ENCODE measurements around the gene IGF1R.

Gene IGF1R

DNA sequence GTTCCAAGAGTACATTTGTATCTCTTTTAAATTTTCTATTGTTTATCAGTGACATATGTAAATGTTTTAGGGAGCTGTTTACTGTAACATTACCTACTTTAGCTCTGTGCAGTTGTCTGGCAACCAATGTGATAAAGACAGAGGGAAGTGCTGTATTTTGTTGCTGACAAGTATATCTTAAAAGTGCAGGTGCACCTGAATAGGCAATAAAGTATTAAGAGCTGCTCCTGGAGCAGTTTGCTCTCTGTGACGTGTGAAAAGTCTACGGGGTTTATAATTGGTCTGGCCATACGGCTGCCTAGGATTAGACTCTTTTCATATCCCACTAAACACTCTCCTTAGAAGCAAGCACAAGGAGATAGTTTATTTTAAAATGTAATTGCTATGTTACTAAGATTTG is 178.3 kb downstream of the IGF1R start:
- H3K9ac ChIP-seq (ENCODE audit: low read length in 5 of 5), result no peak overlapping the region
- H3K27ac ChIP-seq (ENCODE audit: low read depth, low read length), result no peak overlapping the region

DNA sequence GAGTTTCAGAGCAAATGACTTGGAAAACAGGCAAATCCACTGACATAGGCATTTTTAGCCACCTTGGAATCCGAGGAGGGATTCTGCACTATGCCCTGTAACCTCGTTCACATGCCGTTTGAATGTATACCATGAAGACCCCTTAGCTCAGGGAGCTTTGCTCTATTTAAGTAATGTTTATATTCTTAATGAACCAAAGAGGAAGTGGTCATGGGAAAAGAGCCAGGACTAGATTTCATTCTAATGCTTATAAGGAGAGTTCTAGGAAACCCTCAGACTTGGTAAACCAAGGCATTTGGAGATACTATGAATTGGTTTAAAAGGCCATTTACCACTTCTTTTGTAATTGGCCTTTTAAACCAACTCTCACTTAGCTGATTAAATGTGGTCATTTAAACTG is 178.9 kb downstream of the IGF1R start:
- H3K9me3 ChIP-seq (ENCODE audit: control insufficient read depth in 5 of 5, low read length in 5 of 5), result peaks cover 8 to 58% (median 46%) of the 10 kb centered on the region in 5 donors
- H3K27me3 ChIP-seq (ENCODE audit: control insufficient read depth in 5 of 5, insufficient read depth in 4 of 5, low read length in 5 of 5), result no peaks in the 10 kb centered on the region
- no peak overlapping the region for H3K27ac ChIP-seq (ENCODE audit: low read depth, low read length)
- H3K4me3 ChIP-seq (ENCODE audit: low read depth in 1 of 5, low read length in 5 of 5), result no peak overlapping the region
- H3K9ac ChIP-seq (ENCODE audit: low read length in 5 of 5), result no peak overlapping the region
- H3K36me3 ChIP-seq (ENCODE audit: control insufficient read depth in 5 of 5, insufficient read depth in 5 of 5, low read length in 5 of 5), result no peaks in the 10 kb centered on the region
- no peaks in the 10 kb centered on the region for H3K4me1 ChIP-seq (ENCODE audit: control insufficient read depth in 5 of 5, insufficient read depth in 5 of 5, low read length in 5 of 5)

More for the DNA sequence above, 178.3 kb downstream of the IGF1R start:
- Histone ChIP-seq H3K36me3 (ENCODE audit: control insufficient read depth in 5 of 5, insufficient read depth in 5 of 5, low read length in 5 of 5) (no peaks in the 10 kb centered on the region), H3K27me3 (ENCODE audit: control insufficient read depth in 5 of 5, insufficient read depth in 4 of 5, low read length in 5 of 5) (no peaks in the 10 kb centered on the region), H3K4me3 (ENCODE audit: low read depth in 1 of 5, low read length in 5 of 5) (no peak overlapping the region), H3K4me1 (ENCODE audit: control insufficient read depth in 5 of 5, insufficient read depth in 5 of 5, low read length in 5 of 5) (no peaks in the 10 kb centered on the region), H3K9me3 (ENCODE audit: control insufficient read depth in 5 of 5, low read length in 5 of 5) (peaks cover 8 to 52% (median 42%) of the 10 kb centered on the region in 5 donors)

DNA sequence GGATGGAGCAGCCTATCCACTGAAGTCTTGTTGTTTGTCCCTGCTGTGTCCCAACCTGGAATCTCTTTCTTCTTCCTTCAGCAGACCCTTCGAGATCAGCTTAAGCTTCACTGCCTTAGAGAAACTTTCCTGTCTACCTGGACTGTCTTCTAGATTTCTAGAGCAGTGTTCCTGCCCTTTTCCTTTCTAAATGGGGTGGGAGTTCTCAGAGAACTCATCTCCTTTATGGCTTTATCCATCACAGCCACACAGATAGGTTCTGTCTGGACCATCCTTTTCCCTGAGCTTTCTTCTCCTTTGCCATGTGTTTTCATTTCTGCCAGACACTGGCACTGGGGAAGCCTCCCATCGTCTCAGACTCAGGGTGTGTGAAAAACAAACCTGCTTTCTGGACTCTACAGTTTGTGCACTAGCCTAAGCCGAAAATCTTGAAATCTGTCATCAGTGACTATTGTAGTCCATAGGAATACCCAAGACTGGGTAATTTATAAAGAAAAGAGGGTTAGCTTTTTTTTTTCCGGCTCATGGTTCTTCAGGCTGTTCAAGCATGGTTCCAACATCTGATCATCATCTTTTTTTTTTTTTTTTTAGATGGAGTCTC is 181.8 kb downstream of the IGF1R start:
- Histone ChIP-seq H3K27me3 (ENCODE audit: control insufficient read depth in 5 of 5, insufficient read depth in 4 of 5, low read length in 5 of 5) (no peaks in the 10 kb centered on the region), H3K9me3 (ENCODE audit: control insufficient read depth in 5 of 5, low read length in 5 of 5) (peaks cover 8 to 62% (median 46%) of the 10 kb centered on the region in 5 donors), H3K4me3 (ENCODE audit: low read depth in 1 of 5, low read length in 5 of 5) (peak overlapping the region in 1 of 5 donors; percentile 26), H3K9ac (ENCODE audit: low read length in 5 of 5) (no peak overlapping the region), H3K27ac (ENCODE audit: low read depth, low read length) (no peak overlapping the region), H3K4me1 (ENCODE audit: control insufficient read depth in 5 of 5, insufficient read depth in 5 of 5, low read length in 5 of 5) (no peaks in the 10 kb centered on the region), H3K36me3 (ENCODE audit: control insufficient read depth in 5 of 5, insufficient read depth in 5 of 5, low read length in 5 of 5) (no peaks in the 10 kb centered on the region)

- Histone ChIP-seq H3K9me3 (ENCODE audit: control insufficient read depth in 5 of 5, low read length in 5 of 5) (peaks cover 5 to 24% (median 21%) of the 10 kb centered on the region in 5 donors), H3K36me3 (ENCODE audit: control insufficient read depth in 5 of 5, insufficient read depth in 5 of 5, low read length in 5 of 5) (no peaks in the 10 kb centered on the region)
These were observed 186.6 kb downstream of the IGF1R start for GRCh38 chr15:98834976-98835375.

GRCh38 chr15:98835876-98836275 is 187.5 kb downstream of the IGF1R start:
- no peaks in the 10 kb centered on the region for H3K36me3 ChIP-seq (ENCODE audit: control insufficient read depth in 5 of 5, insufficient read depth in 5 of 5, low read length in 5 of 5)
- H3K4me3 ChIP-seq (ENCODE audit: low read depth in 1 of 5, low read length in 5 of 5), result no peak overlapping the region
- no peak overlapping the region for H3K27ac ChIP-seq (ENCODE audit: low read depth, low read length)
- no peaks in the 10 kb centered on the region for H3K27me3 ChIP-seq (ENCODE audit: control insufficient read depth in 5 of 5, insufficient read depth in 4 of 5, low read length in 5 of 5)
- peaks cover 0 to 4% (median 0%) of the 10 kb centered on the region in 5 donors for H3K4me1 ChIP-seq (ENCODE audit: control insufficient read depth in 5 of 5, insufficient read depth in 5 of 5, low read length in 5 of 5)
- peaks cover 2 to 19% (median 16%) of the 10 kb centered on the region in 5 donors for H3K9me3 ChIP-seq (ENCODE audit: control insufficient read depth in 5 of 5, low read length in 5 of 5)
- H3K9ac ChIP-seq (ENCODE audit: low read length in 5 of 5), result no peak overlapping the region

More at GRCh38 chr15:98834976-98835375, 186.6 kb downstream of the IGF1R start:
- H3K27me3 ChIP-seq (ENCODE audit: control insufficient read depth in 5 of 5, insufficient read depth in 4 of 5, low read length in 5 of 5), result no peaks in the 10 kb centered on the region
- no peak overlapping the region for H3K4me3 ChIP-seq (ENCODE audit: low read depth in 1 of 5, low read length in 5 of 5)
- H3K9ac ChIP-seq (ENCODE audit: low read length in 5 of 5), result no peak overlapping the region
- no peak overlapping the region for H3K27ac ChIP-seq (ENCODE audit: low read depth, low read length)
- H3K4me1 ChIP-seq (ENCODE audit: control insufficient read depth in 5 of 5, insufficient read depth in 5 of 5, low read length in 5 of 5), result peaks cover 0 to 4% (median 0%) of the 10 kb centered on the region in 5 donors

DNA sequence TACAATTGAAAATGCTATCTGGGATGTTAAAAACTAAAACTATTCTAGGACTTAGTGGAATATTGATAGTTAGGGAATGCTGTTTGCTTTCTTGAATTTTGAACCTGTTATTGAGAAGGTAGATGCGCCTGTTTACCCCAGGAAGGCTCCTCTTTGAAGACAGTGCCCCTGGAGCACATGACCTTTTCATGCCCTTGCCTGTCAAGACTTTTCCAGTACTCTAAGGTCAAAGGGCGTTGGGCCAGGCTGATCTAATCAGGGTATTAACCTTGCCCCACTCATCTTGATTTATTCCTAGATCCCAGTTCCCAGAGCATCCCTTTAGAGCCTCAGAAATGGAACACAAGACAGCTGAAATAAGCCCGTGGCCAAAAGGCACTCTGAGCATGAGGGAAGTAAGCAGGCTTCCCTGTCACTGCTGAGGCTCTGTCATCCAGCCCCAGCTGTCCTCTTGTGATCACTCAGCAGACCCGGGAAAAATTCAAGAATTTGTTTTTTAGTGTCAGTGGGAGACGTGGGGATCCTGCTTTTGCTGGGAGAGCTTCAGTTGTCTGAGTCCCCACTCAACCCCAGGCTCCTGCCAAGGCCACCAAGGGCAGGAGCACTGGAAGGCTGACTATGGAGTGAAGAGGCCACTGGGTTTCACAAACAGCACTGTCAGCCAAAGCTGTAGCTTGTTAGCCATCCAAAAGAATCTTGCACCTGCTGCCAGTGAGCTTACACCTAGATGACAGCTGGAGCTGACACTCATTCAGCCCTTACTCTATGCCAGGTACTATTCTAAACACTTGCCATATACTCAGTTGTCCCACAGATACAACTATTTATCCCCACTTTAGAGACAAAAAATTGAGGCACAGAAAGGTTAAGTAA is 190.3 kb downstream of the IGF1R start:
- no peak overlapping the region for H3K27ac ChIP-seq (ENCODE audit: low read depth, low read length)
- H3K4me1 ChIP-seq (ENCODE audit: control insufficient read depth in 5 of 5, insufficient read depth in 5 of 5, low read length in 5 of 5), result peaks cover 0 to 4% (median 0%) of the 10 kb centered on the region in 5 donors
- peaks cover 0 to 4% (median 0%) of the 10 kb centered on the region in 5 donors for H3K9me3 ChIP-seq (ENCODE audit: control insufficient read depth in 5 of 5, low read length in 5 of 5)

DNA sequence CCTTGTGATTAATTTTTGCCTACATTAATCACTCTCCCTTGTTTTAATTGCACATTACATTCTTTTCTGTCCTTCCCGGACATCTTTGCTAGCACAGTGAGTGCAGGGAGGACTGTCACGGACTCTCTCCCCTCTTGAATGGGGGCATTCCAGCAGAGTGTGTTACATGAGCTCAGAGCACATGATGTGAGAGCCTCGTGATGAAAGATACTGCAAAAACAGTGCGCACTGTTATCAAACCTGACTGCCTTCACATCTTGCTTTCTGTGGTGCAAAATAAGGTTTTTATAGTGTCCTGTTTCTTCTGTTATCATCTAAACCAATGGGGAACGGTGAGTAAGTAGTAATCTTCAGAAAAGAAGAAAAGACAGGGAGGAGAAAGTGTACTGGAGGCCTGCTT is 191.7 kb downstream of the IGF1R start:
- Histone ChIP-seq H3K27ac (ENCODE audit: low read depth, low read length) (no peak overlapping the region), H3K36me3 (ENCODE audit: control insufficient read depth in 5 of 5, insufficient read depth in 5 of 5, low read length in 5 of 5) (no peaks in the 10 kb centered on the region), H3K9ac (ENCODE audit: low read length in 5 of 5) (no peak overlapping the region), H3K9me3 (ENCODE audit: control insufficient read depth in 5 of 5, low read length in 5 of 5) (no peaks in the 10 kb centered on the region), H3K4me1 (ENCODE audit: control insufficient read depth in 5 of 5, insufficient read depth in 5 of 5, low read length in 5 of 5) (peaks cover 0 to 7% (median 0%) of the 10 kb centered on the region in 5 donors), H3K4me3 (ENCODE audit: low read depth in 1 of 5, low read length in 5 of 5) (no peak overlapping the region), H3K27me3 (ENCODE audit: control insufficient read depth in 5 of 5, insufficient read depth in 4 of 5, low read length in 5 of 5) (no peaks in the 10 kb centered on the region)

More for the DNA sequence above, 190.3 kb downstream of the IGF1R start:
- Histone ChIP-seq H3K27me3 (ENCODE audit: control insufficient read depth in 5 of 5, insufficient read depth in 4 of 5, low read length in 5 of 5) (no peaks in the 10 kb centered on the region), H3K9ac (ENCODE audit: low read length in 5 of 5) (no peak overlapping the region), H3K4me3 (ENCODE audit: low read depth in 1 of 5, low read length in 5 of 5) (no peak overlapping the region), H3K36me3 (ENCODE audit: control insufficient read depth in 5 of 5, insufficient read depth in 5 of 5, low read length in 5 of 5) (no peaks in the 10 kb centered on the region)

DNA sequence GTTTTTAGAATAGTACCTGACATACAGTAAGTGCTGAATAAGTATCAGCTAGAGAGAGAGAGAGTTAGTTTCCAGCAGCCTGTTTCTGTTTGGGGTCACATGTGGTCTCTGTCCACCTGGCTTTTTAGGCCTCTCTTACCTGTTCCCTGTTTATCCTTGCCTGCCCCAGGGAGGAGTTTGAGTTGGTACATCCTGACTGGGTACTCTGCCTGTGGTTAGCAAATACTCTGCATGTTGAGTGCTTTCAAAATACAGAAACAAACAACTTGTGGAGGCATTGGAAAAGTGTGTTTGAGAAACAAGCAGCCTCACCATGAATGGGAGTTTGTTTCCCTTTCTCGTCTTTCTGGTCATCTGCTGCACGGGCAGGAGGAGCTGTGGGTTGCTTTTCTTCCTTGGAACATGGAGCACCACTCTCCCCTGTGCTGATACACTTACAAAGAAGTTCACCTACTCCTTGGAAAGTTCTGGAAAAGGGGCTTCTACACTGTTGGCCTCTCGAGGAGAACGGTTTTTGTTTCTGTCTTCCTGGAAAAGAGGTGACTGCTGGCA is 193.2 kb downstream of the IGF1R start:
- Histone ChIP-seq H3K4me3 (ENCODE audit: low read depth in 1 of 5, low read length in 5 of 5) (no peak overlapping the region), H3K4me1 (ENCODE audit: control insufficient read depth in 5 of 5, insufficient read depth in 5 of 5, low read length in 5 of 5) (peaks cover 0 to 7% (median 0%) of the 10 kb centered on the region in 5 donors), H3K9me3 (ENCODE audit: control insufficient read depth in 5 of 5, low read length in 5 of 5) (no peaks in the 10 kb centered on the region), H3K36me3 (ENCODE audit: control insufficient read depth in 5 of 5, insufficient read depth in 5 of 5, low read length in 5 of 5) (no peaks in the 10 kb centered on the region), H3K9ac (ENCODE audit: low read length in 5 of 5) (no peak overlapping the region), H3K27me3 (ENCODE audit: control insufficient read depth in 5 of 5, insufficient read depth in 4 of 5, low read length in 5 of 5) (no peaks in the 10 kb centered on the region), H3K27ac (ENCODE audit: low read depth, low read length) (no peak overlapping the region)

DNA sequence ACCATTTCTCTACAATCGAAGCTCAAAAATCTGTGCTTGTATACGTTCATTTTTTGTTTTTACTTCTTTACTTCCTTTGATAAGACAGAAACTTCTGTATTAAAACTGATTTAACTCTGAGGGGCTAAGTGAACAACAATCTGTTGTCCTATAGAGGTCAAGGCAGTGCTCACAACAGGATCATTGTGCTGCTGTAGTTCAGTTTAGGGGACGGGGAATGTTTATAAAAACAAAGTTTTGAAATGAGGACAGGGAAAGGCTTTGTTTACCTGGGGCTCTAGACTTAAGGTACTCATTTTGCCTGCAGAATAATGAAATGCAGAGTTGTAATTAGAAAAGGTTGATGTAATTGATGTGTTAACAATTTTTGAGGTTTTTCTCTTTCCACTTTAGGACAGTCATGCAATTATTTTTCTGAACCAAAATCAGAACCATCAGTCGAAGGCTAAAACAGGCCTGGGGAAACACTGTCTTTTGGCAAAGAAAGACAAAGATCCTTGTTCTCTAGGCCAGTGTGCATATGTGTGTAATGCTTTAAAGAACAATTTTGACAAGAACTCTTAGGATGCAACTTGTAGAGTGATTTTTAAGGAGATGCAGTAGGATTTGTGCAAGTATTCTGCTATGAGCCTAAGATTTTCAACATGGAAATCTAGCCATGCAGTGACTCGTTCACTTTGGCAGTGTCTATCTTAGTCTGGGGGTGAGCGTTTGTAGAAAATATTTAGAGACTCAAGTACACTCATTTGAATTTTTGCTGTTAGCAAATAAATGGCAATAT is 194.0 kb downstream of the IGF1R start:
- Histone ChIP-seq H3K4me3 (ENCODE audit: low read depth in 1 of 5, low read length in 5 of 5) (no peak overlapping the region), H3K4me1 (ENCODE audit: control insufficient read depth in 5 of 5, insufficient read depth in 5 of 5, low read length in 5 of 5) (peaks cover 0 to 7% (median 0%) of the 10 kb centered on the region in 5 donors), H3K9me3 (ENCODE audit: control insufficient read depth in 5 of 5, low read length in 5 of 5) (no peaks in the 10 kb centered on the region), H3K27me3 (ENCODE audit: control insufficient read depth in 5 of 5, insufficient read depth in 4 of 5, low read length in 5 of 5) (no peaks in the 10 kb centered on the region), H3K9ac (ENCODE audit: low read length in 5 of 5) (no peak overlapping the region), H3K27ac (ENCODE audit: low read depth, low read length) (no peak overlapping the region), H3K36me3 (ENCODE audit: control insufficient read depth in 5 of 5, insufficient read depth in 5 of 5, low read length in 5 of 5) (no peaks in the 10 kb centered on the region)
